NCI-H82 (cell line): ENCODE measurements around the gene ACVR2B.
"Not testable (repeated sequence)": the region's sequence is repeated elsewhere in the genome, so short reads cannot be mapped to it uniquely, and the experiment has no call there.

Source experiments
- DNase-seq: peaks from one replicate; lab custom pipeline; 2025; lab: John Stamatoyannopoulos, UW

ACVR2B gene

DNA sequence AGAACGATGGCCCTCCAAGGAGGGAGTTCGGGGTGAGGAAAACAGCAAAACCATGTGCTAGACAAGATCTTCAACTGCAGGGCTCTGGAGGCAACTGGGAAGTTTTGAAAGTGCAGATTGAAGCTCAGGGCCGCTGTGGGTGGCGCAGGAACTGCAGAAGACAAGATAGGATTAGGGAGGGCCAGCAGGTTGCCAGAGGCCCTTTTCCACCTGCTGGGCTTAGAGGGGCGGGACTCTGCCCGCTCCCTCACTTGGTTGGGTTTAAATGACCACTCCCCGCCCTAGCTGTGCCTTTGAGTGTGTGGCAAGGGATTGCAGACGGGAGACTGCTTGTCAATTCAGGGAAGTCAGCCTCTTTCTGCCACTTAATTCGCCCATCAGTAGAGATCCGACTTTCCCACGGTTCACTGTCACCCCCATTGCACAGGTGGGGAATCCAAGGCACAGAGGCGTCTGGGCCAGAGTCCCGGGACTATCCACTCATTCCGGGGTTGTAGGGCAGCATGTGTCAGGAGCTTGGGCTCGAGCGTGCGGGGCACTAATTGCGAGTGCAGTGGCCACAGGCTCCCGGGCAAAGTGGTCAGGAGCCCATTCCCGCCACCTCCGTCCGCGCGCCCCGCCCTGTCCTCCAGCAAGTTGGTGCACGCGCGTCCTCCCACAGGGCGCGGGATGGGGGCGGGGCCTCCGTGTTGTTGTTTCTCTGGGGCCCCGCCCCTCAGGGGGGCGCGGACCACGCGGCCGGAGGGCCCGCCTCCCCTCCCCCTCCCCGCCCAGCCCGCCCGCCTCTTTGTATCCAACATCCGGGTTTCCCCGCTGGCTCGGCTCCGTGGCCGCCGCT lies at the start of gene ACVR2B:
ACVR2B (plus strand) TSS at position 816 of the 838 bp plus-strand sequence. CDS start 433 bp downstream, outside the sequence.
- DNase-seq = peak; percentile 92

DNA sequence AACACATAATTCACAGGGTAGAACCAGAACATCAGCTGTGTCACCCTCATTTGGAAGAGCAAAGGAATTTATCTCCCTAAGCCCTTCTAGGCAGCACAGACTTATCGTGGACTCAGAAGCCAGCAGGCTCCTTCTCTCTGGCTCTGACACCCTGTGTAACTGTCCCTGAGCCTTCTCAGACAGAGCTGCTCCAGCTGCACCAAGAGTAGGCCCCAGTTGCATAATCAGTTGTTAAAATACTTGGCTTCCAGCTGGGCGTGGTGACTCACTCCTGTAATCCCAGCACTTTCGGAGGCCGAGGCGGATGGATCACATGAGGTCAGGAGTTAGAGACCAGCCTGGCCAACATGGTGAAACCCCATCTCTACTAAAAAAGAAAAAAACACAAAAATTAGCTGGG lies 49.4 kb upstream of the ACVR2B start:
- no peak for DNase-seq

GRCh38 chr3:38411591-38411990 lies 42.1 kb upstream of the ACVR2B start:
- DNase-seq = no peak

- DNase-seq = not testable (repeated sequence)
Observed at GRCh38 chr3:38420758-38421157, 32.9 kb upstream of the ACVR2B start.

DNA sequence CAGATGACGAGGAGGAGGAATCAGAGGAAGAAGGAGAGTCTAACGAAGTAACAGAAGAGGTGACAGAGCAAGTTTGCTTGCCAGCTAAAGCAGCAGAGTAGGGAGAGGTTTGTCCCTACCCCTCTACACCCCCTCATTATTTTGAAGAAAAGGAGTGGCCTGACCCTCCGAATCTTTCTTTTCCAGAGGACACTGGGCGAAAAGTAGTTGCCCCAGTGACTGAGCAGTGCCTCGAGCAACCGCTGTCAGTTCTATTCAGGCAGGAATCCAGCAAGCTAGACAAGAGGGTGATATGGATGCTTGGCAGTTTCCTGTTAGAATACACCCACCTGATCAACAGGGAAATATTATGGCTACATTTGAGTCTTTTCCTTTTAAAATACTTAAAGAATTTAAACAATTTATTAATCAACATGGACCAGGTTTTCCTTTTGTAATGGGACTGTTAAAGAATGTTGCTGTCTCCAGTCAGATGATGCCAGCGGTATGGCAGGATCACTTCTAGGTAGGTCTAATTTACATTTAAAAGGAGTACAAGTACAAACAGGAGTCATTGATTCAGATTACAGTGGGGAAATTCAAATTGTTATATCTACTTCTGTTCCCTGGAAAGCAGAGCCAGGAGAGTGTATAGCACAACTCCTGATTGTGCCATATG lies 31.9 kb upstream of the ACVR2B start:
- DNase-seq = no peak

- DNase-seq = not testable (repeated sequence)
Observed at GRCh38 chr3:38426798-38427426, 26.8 kb upstream of the ACVR2B start.

GRCh38 chr3:38432871-38433658 lies 20.6 kb upstream of the ACVR2B start:
- DNase-seq = not testable (repeated sequence)

- not testable (repeated sequence) for DNase-seq
Observed at GRCh38 chr3:38433661-38434060, 20.0 kb upstream of the ACVR2B start.

DNA sequence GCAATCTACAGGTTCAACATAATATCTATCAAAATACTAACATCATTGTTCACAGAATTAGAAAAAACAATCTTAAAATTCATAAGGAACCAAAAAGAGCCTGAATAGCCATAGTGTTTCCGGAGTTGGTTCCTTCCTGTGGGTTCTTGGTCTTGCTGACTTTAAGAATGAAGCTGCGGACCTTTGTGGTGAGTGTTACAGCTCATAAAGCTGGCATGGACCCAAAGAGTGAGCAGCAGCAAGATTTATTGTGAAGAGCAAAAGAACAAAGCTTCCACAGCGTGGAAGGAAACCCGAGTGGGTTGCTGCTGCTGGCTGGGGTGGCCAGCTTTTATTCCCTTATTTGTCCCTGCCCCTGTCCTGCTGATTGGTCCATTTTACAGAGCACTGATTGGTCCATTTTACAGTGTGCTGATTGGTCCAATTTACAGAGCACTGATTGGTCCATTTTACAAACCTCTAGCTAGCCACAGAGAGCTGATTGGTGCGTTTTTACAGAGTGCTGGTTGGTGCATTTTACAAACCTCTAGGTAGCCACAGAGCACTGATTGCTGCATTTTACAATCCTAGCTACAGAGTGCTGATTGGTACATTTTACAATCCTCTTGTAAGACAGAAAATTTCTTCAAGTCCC lies 15.1 kb upstream of the ACVR2B start:
- DNase-seq = not testable (repeated sequence)

DNA sequence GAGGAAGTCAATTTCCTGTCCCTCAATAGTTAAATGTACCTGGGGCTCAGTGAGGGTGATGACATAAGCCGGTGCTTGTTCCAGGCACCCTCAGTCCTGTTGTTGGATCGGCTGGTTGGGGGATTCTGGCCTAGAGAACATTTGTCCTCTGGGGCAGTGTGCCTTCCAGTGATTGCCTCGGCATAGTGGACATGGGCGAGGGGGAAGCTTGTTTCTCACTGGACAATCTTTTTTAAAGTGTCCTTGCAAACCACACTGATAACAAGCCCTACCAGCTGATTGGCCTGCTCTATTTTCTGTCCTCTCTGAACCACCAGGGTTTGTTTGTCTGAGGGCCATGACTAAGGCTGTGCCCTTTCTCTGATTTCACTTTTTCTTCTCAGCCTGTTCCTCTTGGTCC lies 10.5 kb upstream of the ACVR2B start:
- not testable (repeated sequence) for DNase-seq

DNA sequence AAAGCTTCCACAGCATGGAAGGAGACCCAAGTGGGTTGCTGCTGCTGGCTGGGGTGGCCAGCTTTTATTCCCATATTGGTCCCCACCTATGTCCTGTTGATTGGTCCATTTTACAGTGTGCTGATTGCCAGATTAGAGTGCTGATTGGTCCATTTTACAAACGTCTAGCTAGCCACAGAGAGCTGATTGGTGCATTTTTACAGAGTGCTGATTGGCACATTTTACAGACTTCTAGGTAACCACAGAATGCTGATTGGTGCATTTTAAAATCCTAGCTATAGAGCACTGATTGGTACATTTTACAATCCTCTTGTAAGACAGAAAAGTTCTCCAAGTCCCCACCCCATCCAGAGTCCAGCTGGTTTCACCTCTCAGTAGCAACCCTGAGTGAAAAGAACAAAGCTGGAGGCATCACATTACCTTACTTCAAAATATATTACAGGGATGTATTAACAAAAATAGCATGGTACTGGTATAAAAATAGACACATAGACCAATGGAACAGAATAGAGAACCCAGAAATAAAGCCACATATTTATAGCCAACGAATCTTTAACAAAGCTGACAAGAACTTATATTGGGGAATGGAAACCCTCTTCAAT lies 7.5 kb upstream of the ACVR2B start:
- DNase-seq = no peak

GRCh38 chr3:38446812-38447211 lies 6.9 kb upstream of the ACVR2B start:
- DNase-seq = no peak

- DNase-seq = no peak
Observed at GRCh38 chr3:38450853-38451252, 2.8 kb upstream of the ACVR2B start.

GRCh38 chr3:38453913-38454177 lies 155 bp downstream of the ACVR2B start:
- no peak for DNase-seq

DNA sequence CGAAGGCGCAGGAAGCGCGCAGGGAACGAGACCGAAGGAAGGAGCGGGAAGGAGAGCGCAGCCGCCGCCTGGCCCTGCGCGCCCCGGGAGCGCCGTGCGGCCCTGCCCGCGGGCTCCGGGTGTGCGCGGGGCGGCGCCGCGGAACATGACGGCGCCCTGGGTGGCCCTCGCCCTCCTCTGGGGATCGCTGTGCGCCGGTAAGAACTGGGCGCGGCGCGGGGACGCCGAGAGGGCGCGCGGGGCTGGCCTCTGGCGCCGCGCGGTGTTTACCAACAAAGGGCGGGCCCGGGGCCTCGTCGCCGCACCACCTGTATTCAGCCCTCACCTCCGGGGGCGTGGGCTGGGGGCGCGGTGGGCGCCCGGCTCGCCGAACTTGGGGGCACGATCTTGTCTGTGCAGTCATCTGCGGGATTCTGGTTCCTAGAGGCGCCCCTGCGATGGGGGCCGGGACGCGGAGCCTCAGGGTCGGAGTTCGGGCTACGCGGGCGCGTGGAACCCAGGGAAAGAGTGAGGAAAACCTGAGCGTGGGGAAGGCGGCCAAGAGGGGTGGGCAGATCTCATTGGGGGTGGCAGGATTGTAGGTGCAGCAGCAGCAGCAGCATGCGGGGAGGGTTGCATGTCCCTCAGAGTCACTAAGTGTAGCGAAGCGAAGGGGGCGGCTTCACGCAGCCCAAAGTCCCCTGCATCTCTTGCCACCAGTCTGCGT lies 641 bp downstream of the ACVR2B start:
- peak; percentile 44 for DNase-seq

DNA sequence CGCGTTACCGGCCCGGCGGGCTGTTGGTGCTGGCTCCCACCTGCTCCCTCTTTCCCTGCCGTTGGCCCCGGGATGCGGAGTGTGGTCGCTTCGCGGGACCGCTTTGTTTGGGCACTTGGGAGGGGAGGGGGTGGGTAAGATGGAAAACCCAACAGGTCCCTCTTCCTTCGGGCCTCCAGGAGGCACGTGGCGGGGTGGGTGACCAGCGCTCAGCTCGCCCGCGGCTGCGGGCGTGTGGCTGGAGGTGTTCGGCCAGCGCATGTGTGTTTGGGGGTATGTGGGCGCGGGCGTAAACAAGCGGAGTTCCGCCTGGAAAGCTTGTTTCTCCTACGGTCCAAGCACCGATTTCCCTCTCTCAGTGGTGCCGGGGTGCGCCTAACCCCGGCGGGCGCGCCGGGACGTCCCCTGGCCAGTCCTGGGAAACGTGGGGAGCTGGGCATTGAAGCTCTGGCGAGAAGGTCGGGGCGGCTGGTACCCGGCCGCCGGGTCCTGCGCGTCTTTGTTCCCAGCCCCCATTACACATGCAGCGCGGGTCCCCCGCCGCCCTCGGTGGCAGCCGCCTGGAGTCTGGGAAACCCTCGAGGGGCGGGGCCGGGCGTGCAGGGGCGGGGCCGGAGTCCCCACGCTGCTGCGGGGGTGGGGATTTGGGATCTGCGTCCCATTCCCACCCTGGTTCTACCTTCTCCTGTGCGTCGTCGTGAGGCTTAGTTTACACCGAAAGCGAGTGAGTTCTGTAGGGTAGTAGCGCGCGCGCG lies 1.4 kb downstream of the ACVR2B start:
- DNase-seq = peak; percentile 93

DNA sequence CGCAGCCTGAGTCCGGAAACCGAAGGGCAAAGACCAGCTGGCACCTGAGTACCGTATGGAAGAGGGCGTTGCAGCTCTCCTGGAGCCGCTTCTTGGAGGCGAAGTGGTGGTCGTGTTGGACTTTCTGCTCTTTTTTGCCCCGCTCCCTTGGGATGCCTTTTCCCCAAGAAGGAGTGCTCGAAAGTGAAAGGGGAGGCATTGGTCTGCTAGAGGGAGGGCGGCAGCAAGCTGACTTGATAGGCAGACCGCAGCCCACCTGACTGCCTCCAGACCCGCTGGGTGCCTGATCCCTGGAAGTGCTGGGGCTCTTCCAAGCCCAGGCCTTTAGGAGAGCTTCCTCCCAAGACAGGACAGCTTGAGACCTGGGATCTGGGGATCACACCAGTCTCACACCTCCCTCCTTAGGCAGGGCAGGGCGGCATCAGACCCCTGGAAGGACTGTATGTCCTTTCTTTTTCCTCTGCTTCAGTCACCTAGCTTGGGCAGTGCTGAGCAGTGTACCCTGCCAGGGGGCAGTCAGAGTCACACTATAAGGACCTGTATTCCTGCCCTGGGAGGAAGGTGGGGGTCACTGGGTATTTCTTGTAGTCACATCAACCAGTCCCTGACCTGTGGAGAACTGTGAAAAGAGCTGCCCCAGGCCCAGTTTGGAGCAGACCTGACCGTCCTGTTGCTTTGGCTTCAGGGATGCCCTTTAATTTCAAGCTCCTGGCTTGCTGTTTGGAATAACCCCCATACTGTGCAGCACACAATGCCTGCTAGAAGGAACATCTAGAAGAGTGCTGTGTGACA lies 2.1 kb downstream of the ACVR2B start:
- DNase-seq = no peak

DNA sequence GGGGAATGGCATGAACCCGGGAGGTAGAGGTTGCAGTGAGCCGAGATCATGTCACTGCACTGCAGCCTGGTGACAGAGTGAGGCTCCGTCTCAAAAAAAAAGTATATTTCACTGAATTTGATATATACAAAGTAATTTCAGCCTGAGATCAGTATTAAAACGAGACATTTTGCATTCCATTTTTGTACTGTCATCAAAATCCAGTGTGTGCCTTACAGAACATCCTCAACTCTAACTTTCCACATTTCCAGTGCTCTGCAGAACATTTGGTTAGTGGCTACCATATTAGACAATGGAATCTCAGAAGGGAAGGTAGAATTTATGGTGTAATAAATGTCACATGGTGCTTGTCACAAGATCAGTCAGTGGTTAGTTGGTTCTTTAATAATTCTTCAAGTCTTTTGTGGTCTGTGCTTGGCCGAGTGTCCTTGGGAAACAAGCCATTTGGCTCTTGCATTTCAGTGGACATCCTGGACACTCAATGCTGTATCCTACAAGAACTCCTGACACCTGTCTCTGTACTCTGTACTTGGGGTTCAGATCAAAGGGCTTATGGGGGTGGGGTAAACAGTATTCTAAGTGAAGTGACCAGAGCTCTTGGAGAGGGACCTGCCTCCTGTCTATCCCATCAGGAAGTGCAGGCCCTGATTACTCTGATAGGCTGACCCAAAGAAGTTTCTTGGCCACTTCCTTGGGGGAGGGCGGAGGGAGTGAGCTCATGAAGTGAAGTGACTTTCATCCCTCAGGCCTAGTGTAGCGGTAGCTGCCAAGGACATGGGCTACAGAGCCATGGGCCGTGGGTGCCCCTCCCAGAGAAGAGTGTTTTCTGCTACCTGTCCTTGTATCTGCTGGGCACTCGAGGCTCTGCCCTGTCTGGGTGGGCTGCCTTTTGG lies 3.7 kb downstream of the ACVR2B start:
- no peak for DNase-seq
